Liver (tissue), 9 donors: ENCODE data around the gene GNG12. TPM values are rescaled to one million over a fixed set of nuclear protein-coding genes. Genes with fewer than 3 reads are reported as not detected.

ENCODE experiments used
- DNase-seq: peaks from one replicate; pipeline ENCODE4 v3.0.0-alpha.2; 2017; ENCODE audit warnings: low spot score
- H3K27ac ChIP-seq, 2 donors: one replicate each; pipeline ENCODE4 v1.7.0; 2013; ENCODE audit warnings: inconsistent platforms in 2 of 2, low read length in 2 of 2, control low read depth in 1 of 2, low read depth in 1 of 2, mild to moderate bottlenecking in 1 of 2
- H3K27me3 ChIP-seq, 4 donors: one replicate each; pipeline versions ENCODE4 v1.6.1 to v1.7.0; 2013; ENCODE audit warnings: low read length in 3 of 4, inconsistent platforms in 1 of 4, mild to moderate bottlenecking in 1 of 4, moderate library complexity in 1 of 4; ENCODE audit not compliant: control insufficient read depth in 4 of 4, insufficient read depth in 4 of 4
- H3K36me3 ChIP-seq, 4 donors: one replicate each; pipeline versions ENCODE4 v1.6.1 to v1.7.0; 2013; ENCODE audit warnings: low read length in 3 of 4, mild to moderate bottlenecking in 3 of 4, low read depth in 1 of 4, moderate library complexity in 1 of 4; ENCODE audit not compliant: control insufficient read depth in 4 of 4, insufficient read depth in 3 of 4
- H3K4me1 ChIP-seq, 4 donors: one replicate each; pipeline versions ENCODE4 v1.6.1 to v1.7.0; 2013; ENCODE audit warnings: low read length in 3 of 4, mild to moderate bottlenecking in 3 of 4, moderate library complexity in 1 of 4; ENCODE audit not compliant: control insufficient read depth in 4 of 4, insufficient read depth in 4 of 4
- H3K4me3 ChIP-seq, 3 donors: one replicate each; pipeline versions ENCODE4 v1.6.1 to v1.7.0; 2013; ENCODE audit warnings: low read length in 3 of 3, control low read depth in 1 of 3, low read depth in 1 of 3, mild to moderate bottlenecking in 1 of 3
- H3K9ac ChIP-seq, 2 donors: one replicate each; pipeline ENCODE4 v1.7.0; 2013; ENCODE audit warnings: low read length in 2 of 2, mild to moderate bottlenecking in 2 of 2, moderate library complexity in 2 of 2, control low read depth in 1 of 2, low read depth in 1 of 2
- H3K9me3 ChIP-seq, 4 donors: one replicate each; pipeline versions ENCODE4 v1.6.1 to v1.7.0; 2013; ENCODE audit warnings: low read length in 3 of 4; ENCODE audit not compliant: control insufficient read depth in 4 of 4
- FOXA1 ChIP-seq: IDR thresholded peaks from 2 replicates; pipeline ENCODE4 v1.6.1; 2016; ENCODE audit warnings: antibody characterized with exemption
- GABPA ChIP-seq, 2 donors: IDR thresholded peaks in 1 of 2; conservative IDR thresholded peaks in 1 of 2; 2 replicates each; pipeline ENCODE4 v1.6.1; 2016; ENCODE audit warnings: antibody characterized with exemption in 2 of 2, mild to moderate bottlenecking in 1 of 2, moderate library complexity in 1 of 2
- HNF4A ChIP-seq, 2 donors: conservative IDR thresholded peaks; 2 replicates each; pipeline ENCODE4 v1.6.1; 2016; ENCODE audit warnings: antibody characterized with exemption in 2 of 2, mild to moderate bottlenecking in 2 of 2
- JUND ChIP-seq, 2 donors: IDR thresholded peaks; 2 replicates each; pipeline ENCODE4 v1.6.1; 2016; ENCODE audit warnings: antibody characterized with exemption in 2 of 2
- NR2F2 ChIP-seq: IDR thresholded peaks from 2 replicates; pipeline ENCODE4 v1.6.1; 2016; ENCODE audit warnings: antibody characterized with exemption
- SP1 ChIP-seq: IDR thresholded peaks from 2 replicates; pipeline ENCODE4 v1.6.1; 2018; ENCODE audit warnings: antibody characterized with exemption, mild to moderate bottlenecking
- TAF1 ChIP-seq: conservative IDR thresholded peaks from 2 replicates; pipeline ENCODE4 v1.6.1; 2016; ENCODE audit warnings: antibody characterized with exemption, mild to moderate bottlenecking
- YY1 ChIP-seq: IDR thresholded peaks from 2 replicates; pipeline ENCODE4 v1.6.1; 2016; ENCODE audit warnings: antibody characterized with exemption, mild to moderate bottlenecking
- WGBS: extraction: QIAGEN DNeasy Blood & Tissue Kit; methylation state at CpG from one replicate; pipeline ENCODE4 v1.1.7; 2013; 5-methylcytosine and 5-hydroxymethylcytosine counted together
- polyA plus RNA-seq, 2 donors: library from polyadenylated mRNA; stranded (reverse) in 1 of 2; unstranded in 1 of 2; fragments of 200-250 nt in 1 of 2; fragments of >200 nt in 1 of 2; fragmentation: Nextera tagmentation in 1 of 2; extraction: Ambion mirVana in 1 of 2; gene quantifications; one replicate each; pipeline versions ENCODE4 v1.2.1 to v1.2.3, GENCODE V29; 2013 to 2015
- total RNA-seq, 2 donors: library from RNA; depleted of rRNA; stranded (reverse); fragments of >200 nt; gene quantifications; one replicate each; pipeline ENCODE4 v1.2.3, GENCODE V29; 2014
- TF ChIP-seq, protein P1 (sequence below): IDR thresholded peaks from 2 replicates; pipeline ENCODE4 v1.6.1; 2016; ENCODE audit warnings: antibody characterized with exemption
- TF ChIP-seq, protein P2 (sequence below): fragments of 150-350 bp; IDR thresholded peaks from 2 replicates; pipeline ENCODE4 v1.5.1; 2017; ENCODE audit warnings: improper control_type of control experiment, low read depth, low read length; ENCODE audit not compliant: missing input control
- TF ChIP-seq, protein P3 (sequence below): IDR thresholded peaks from 2 replicates; pipeline ENCODE4 v1.6.1; 2016; ENCODE audit warnings: antibody characterized with exemption
- TF ChIP-seq, protein P4 (sequence below): IDR thresholded peaks from 2 replicates; pipeline ENCODE4 v1.6.1; 2016; ENCODE audit warnings: antibody characterized with exemption
- TF ChIP-seq, protein P5 (sequence below): IDR thresholded peaks from 2 replicates; pipeline ENCODE4 v1.6.1; 2016; ENCODE audit warnings: antibody characterized with exemption, mild to moderate bottlenecking
- donor health status: healthy.
- donor health status: healthy.
- donor health status: healthy.
- donor health status: healthy.
- donor health status: healthy.

The GNG12 gene
- total and polyA plus RNA-seq, 4 donors: 15.4 to 26.1 (median 19.7) TPM

DNA sequence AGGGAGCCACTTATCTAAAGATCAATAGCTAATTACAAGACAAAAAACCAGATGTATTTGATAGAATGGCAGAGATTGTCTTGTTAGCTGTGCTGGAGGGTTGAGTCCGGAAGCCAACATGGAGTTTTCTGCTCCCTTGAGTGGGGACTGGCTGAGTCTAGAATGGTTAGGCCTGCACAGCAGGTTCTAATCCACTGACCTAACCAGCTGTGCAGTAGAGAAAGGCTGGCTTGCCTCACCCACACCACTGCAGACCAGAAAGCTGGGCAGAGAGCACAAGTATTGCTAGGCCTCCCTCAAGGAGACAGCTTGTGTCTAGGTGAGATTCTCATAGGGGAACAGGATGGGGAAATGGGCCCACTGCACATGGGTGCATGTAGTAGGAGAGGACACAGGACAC, 11.7 kb upstream of the GNG12 start:
- Histone ChIP-seq H3K9me3 (no peaks in the 10 kb centered on the region), H3K4me3 (no peak overlapping the region), H3K9ac (no peak overlapping the region), H3K27me3 (no peaks in the 10 kb centered on the region), H3K4me1 (no peaks in the 10 kb centered on the region), H3K36me3 (no peaks in the 10 kb centered on the region), H3K27ac (no peak overlapping the region)
- 100% methylated on average over 1 of the region's 1 CpG for WGBS
- no peak for TF ChIP-seq JUND (IDR thresholded peaks at IDR 0.05)
- TF ChIP-seq, protein P1, sequence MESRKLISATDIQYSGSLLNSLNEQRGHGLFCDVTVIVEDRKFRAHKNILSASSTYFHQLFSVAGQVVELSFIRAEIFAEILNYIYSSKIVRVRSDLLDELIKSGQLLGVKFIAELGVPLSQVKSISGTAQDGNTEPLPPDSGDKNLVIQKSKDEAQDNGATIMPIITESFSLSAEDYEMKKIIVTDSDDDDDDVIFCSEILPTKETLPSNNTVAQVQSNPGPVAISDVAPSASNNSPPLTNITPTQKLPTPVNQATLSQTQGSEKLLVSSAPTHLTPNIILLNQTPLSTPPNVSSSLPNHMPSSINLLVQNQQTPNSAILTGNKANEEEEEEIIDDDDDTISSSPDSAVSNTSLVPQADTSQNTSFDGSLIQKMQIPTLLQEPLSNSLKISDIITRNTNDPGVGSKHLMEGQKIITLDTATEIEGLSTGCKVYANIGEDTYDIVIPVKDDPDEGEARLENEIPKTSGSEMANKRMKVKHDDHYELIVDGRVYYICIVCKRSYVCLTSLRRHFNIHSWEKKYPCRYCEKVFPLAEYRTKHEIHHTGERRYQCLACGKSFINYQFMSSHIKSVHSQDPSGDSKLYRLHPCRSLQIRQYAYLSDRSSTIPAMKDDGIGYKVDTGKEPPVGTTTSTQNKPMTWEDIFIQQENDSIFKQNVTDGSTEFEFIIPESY: no peak
- TF ChIP-seq YY1: no peak
- TF ChIP-seq, protein P2, sequence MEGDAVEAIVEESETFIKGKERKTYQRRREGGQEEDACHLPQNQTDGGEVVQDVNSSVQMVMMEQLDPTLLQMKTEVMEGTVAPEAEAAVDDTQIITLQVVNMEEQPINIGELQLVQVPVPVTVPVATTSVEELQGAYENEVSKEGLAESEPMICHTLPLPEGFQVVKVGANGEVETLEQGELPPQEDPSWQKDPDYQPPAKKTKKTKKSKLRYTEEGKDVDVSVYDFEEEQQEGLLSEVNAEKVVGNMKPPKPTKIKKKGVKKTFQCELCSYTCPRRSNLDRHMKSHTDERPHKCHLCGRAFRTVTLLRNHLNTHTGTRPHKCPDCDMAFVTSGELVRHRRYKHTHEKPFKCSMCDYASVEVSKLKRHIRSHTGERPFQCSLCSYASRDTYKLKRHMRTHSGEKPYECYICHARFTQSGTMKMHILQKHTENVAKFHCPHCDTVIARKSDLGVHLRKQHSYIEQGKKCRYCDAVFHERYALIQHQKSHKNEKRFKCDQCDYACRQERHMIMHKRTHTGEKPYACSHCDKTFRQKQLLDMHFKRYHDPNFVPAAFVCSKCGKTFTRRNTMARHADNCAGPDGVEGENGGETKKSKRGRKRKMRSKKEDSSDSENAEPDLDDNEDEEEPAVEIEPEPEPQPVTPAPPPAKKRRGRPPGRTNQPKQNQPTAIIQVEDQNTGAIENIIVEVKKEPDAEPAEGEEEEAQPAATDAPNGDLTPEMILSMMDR: no peak
- no peak for TF ChIP-seq GABPA (IDR thresholded peaks at IDR 0.05 in 1 of 2, conservative IDR thresholded peaks at IDR 0.05 in 1 of 2)
- TF ChIP-seq NR2F2: no peak
- no peak for DNase-seq

DNA sequence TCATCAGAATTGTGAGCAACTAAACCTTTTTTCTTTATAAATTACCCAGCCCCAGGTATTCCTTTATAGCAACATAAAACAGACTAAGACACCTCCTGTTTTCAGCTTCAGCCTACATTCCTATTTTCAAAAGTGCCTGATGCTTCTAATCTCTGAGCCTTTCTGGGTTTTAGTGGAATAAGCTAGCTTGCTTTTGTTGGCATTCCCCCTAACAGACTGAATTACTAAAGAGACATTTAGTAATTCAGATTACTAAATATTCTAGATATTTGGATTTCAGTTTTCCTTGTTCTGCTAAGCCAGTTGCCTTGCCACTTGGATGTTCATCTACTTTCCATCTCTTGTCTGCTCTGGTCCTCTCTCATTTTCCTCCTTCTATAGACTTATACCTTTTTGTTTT, 10.5 kb upstream of the GNG12 start:
- Histone ChIP-seq H3K4me3 (no peak overlapping the region), H3K27me3 (no peaks in the 10 kb centered on the region), H3K9ac (no peak overlapping the region), H3K4me1 (no peaks in the 10 kb centered on the region), H3K36me3 (no peaks in the 10 kb centered on the region), H3K27ac (no peak overlapping the region), H3K9me3 (no peaks in the 10 kb centered on the region)
- DNase-seq: no peak
- no peak for TF ChIP-seq NR2F2
- TF ChIP-seq, protein P2: no peak
- TF ChIP-seq JUND (IDR thresholded peaks at IDR 0.05): no peak
- TF ChIP-seq HNF4A (conservative IDR thresholded peaks at IDR 0.05): no peak
- TF ChIP-seq FOXA1: no peak
- no peak for TF ChIP-seq SP1
- TF ChIP-seq, protein P3, sequence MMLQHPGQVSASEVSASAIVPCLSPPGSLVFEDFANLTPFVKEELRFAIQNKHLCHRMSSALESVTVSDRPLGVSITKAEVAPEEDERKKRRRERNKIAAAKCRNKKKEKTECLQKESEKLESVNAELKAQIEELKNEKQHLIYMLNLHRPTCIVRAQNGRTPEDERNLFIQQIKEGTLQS: no peak
- TF ChIP-seq TAF1: no peak

DNA sequence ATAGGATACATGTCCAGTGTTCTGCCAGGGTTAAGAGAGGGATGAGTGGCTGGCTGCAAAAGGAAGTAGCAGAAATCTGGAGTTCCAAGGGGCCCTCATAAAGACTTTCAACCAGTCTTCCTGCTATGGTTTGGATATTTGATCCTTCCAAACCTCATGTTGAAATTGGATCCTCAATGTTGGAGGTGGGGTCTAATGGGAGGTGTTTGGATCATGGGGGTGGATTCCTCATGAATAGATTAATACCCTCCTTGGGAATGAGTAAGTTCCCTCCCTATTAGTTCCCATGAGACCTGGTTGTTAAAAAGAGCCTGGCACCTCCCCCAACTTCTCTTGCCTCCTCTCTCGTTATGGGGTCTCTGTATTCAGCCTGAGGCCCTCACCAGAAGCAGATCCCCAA, 10.1 kb upstream of the GNG12 start:
- Histone ChIP-seq H3K9me3 (no peaks in the 10 kb centered on the region), H3K4me1 (no peaks in the 10 kb centered on the region), H3K36me3 (no peaks in the 10 kb centered on the region), H3K9ac (no peak overlapping the region), H3K27ac (no peak overlapping the region), H3K4me3 (no peak overlapping the region), H3K27me3 (no peaks in the 10 kb centered on the region)
- no peak for DNase-seq
- WGBS: 90% methylated on average over 1 of the region's 1 CpG
- TF ChIP-seq TAF1 (no peak), YY1 (no peak), FOXA1 (no peak), GABPA (IDR thresholded peaks at IDR 0.05 in 1 of 2, conservative IDR thresholded peaks at IDR 0.05 in 1 of 2) (no peak)
- TF ChIP-seq, protein P4, sequence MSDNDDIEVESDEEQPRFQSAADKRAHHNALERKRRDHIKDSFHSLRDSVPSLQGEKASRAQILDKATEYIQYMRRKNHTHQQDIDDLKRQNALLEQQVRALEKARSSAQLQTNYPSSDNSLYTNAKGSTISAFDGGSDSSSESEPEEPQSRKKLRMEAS: no peak
- TF ChIP-seq, protein P5, sequence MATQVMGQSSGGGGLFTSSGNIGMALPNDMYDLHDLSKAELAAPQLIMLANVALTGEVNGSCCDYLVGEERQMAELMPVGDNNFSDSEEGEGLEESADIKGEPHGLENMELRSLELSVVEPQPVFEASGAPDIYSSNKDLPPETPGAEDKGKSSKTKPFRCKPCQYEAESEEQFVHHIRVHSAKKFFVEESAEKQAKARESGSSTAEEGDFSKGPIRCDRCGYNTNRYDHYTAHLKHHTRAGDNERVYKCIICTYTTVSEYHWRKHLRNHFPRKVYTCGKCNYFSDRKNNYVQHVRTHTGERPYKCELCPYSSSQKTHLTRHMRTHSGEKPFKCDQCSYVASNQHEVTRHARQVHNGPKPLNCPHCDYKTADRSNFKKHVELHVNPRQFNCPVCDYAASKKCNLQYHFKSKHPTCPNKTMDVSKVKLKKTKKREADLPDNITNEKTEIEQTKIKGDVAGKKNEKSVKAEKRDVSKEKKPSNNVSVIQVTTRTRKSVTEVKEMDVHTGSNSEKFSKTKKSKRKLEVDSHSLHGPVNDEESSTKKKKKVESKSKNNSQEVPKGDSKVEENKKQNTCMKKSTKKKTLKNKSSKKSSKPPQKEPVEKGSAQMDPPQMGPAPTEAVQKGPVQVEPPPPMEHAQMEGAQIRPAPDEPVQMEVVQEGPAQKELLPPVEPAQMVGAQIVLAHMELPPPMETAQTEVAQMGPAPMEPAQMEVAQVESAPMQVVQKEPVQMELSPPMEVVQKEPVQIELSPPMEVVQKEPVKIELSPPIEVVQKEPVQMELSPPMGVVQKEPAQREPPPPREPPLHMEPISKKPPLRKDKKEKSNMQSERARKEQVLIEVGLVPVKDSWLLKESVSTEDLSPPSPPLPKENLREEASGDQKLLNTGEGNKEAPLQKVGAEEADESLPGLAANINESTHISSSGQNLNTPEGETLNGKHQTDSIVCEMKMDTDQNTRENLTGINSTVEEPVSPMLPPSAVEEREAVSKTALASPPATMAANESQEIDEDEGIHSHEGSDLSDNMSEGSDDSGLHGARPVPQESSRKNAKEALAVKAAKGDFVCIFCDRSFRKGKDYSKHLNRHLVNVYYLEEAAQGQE: no peak
- TF ChIP-seq, protein P3: no peak
